ENCODE data around the gene GP1BB. TPM values are rescaled to one million over a fixed set of nuclear protein-coding genes. Genes with fewer than 3 reads are reported as not detected.

GP1BB gene
- total and polyA plus RNA-seq, 2 donors: 2.1 to 9.6 TPM

Other genes with a start within 250 kb of the GP1BB start
- 47.8 TPM for gene UFD1, start 244.3 kb upstream of the GP1BB start, total RNA-seq
- 130 TPM for gene UFD1, start 244.3 kb upstream of the GP1BB start, polyA plus RNA-seq
- 31.7 TPM for gene CDC45, start 243.6 kb upstream of the GP1BB start, total RNA-seq
- 5.1 TPM for gene CDC45, start 243.6 kb upstream of the GP1BB start, polyA plus RNA-seq
- gene CLDN5, start 199.1 kb upstream of the GP1BB start, total RNA-seq: 8.9 TPM
- 112 TPM for gene CLDN5, start 199.1 kb upstream of the GP1BB start, polyA plus RNA-seq
- gene SEPTIN5, start 9.0 kb upstream of the GP1BB start, total RNA-seq: 10.1 TPM
- gene SEPTIN5, start 9.0 kb upstream of the GP1BB start, polyA plus RNA-seq: 22.2 TPM
- gene TBX1, start 37.2 kb downstream of the GP1BB start, total RNA-seq: 0.05 TPM
- gene TBX1, start 37.2 kb downstream of the GP1BB start, polyA plus RNA-seq: 0.96 TPM
- gene GNB1L, start 131.3 kb downstream of the GP1BB start, total RNA-seq: 15.4 TPM
- 11.2 TPM for gene GNB1L, start 131.3 kb downstream of the GP1BB start, polyA plus RNA-seq
- 19.2 TPM for gene RTL10, start 131.3 kb downstream of the GP1BB start, total RNA-seq
- gene RTL10, start 131.3 kb downstream of the GP1BB start, polyA plus RNA-seq: 20.8 TPM
- gene COMT, start 218.2 kb downstream of the GP1BB start, total RNA-seq: 53.6 TPM
- gene COMT, start 218.2 kb downstream of the GP1BB start, polyA plus RNA-seq: 74.5 TPM
- gene TXNRD2, start 218.3 kb downstream of the GP1BB start, total RNA-seq: 10.1 TPM
- 24.2 TPM for gene TXNRD2, start 218.3 kb downstream of the GP1BB start, polyA plus RNA-seq